ENCODE results near the gene SHE. TPM values are rescaled to one million over a fixed set of nuclear protein-coding genes. Genes with fewer than 3 reads are reported as not detected.
A peak's percentile ranks its signal among the peaks of the same experiment; 100 is the strongest.
"Not testable (repeated sequence)": the region's sequence is repeated elsewhere in the genome, so short reads cannot be mapped to it uniquely, and the experiment has no call there.

The SHE gene
- total and polyA plus RNA-seq, 7 donors, result 1.6 to 10.2 (median 5.7) TPM

- no peaks in the 10 kb centered on the region for H3K4me1 ChIP-seq
- TF ChIP-seq POLR2AphosphoS5 (IDR thresholded peaks at IDR 0.05) (no peak), EP300 (IDR thresholded peaks at IDR 0.05) (no peak), POLR2A (IDR thresholded peaks at IDR 0.05) (no peak), CTCF (IDR thresholded peaks at IDR 0.05) (no peak)
- WGBS, 2 donors, result 70 to 82% methylated on average over 9 of the region's 9 CpGs
- no peak overlapping the region for H3K27ac ChIP-seq
- no peak for DNase-seq
- H3K36me3 ChIP-seq, result no peaks in the 10 kb centered on the region
- no peak overlapping the region for H3K4me3 ChIP-seq
- intact Hi-C loops (cut with DNase I), result no loop called here
- H3K27me3 ChIP-seq, result peaks cover 0 to 7% (median 0%) of the 10 kb centered on the region in 3 donors
- no peaks in the 10 kb centered on the region for H3K9me3 ChIP-seq
Observed at GRCh38 chr1:154539486-154540483, 37.6 kb upstream of the SHE start.

DNA sequence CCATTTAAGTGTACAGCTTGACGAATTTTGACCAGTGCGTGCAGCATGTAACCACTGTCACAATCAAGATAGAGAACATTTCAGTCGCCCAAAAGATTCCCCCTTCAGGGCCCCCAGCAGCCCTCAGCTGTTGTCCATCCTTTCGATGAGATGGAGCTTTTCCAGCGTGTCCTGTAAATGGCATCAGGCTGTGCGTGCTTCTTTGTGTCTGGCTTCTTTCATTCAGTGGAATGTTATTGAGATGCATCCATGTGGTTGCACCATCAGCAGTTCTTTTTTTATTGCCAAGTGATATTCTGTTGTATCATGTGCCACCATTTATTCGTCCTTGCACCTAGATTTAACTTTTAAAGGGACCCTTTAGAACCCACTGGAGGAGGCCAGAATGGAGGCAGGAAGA lies 34.4 kb upstream of the SHE start:
- no peak overlapping the region for H3K27ac ChIP-seq
- intact Hi-C loops (cut with DNase I), result no loop called here
- H3K4me3 ChIP-seq, result no peak overlapping the region
- 83 to 85% methylated on average over 7 of the region's 7 CpGs for WGBS, 2 donors
- TF ChIP-seq POLR2A (IDR thresholded peaks at IDR 0.05) (no peak), POLR2AphosphoS5 (IDR thresholded peaks at IDR 0.05) (peak in 1 of 4 donors; percentile 71), EP300 (IDR thresholded peaks at IDR 0.05) (peak in 1 of 4 donors; percentile 46), CTCF (IDR thresholded peaks at IDR 0.05) (no peak)
- no peak for DNase-seq
- H3K4me1 ChIP-seq, result no peaks in the 10 kb centered on the region
- H3K36me3 ChIP-seq, result no peaks in the 10 kb centered on the region
- H3K9me3 ChIP-seq, result no peaks in the 10 kb centered on the region
- H3K27me3 ChIP-seq, result no peaks in the 10 kb centered on the region

GRCh38 chr1:154533952-154534844 lies 32.0 kb upstream of the SHE start:
- DNase-seq, result no peak
- Histone ChIP-seq H3K4me1 (no peaks in the 10 kb centered on the region), H3K27me3 (no peaks in the 10 kb centered on the region), H3K27ac (no peak overlapping the region), H3K4me3 (no peak overlapping the region), H3K36me3 (no peaks in the 10 kb centered on the region), H3K9me3 (no peaks in the 10 kb centered on the region)
- TF ChIP-seq CTCF (IDR thresholded peaks at IDR 0.05) (peak in 1 of 4 experiments; percentile 10), POLR2A (IDR thresholded peaks at IDR 0.05) (no peak)
- WGBS, 2 donors, result 46 to 68% methylated on average over 11 of the region's 11 CpGs
- intact Hi-C loops (cut with DNase I), result no loop called here

- WGBS, 2 donors, result 95 to 96% methylated on average over 13 of the region's 13 CpGs
- H3K27me3 ChIP-seq; H3K4me3 ChIP-seq; H3K4me1 ChIP-seq; H3K9me3 ChIP-seq; H3K27ac ChIP-seq; intact Hi-C loops (cut with DNase I); DNase-seq; H3K36me3 ChIP-seq: not testable (repeated sequence)
Observed at GRCh38 chr1:154531950-154532349, 29.7 kb upstream of the SHE start.

GRCh38 chr1:154529308-154529707 lies 27.1 kb upstream of the SHE start:
- Histone ChIP-seq H3K27ac (no peak overlapping the region), H3K27me3 (no peaks in the 10 kb centered on the region), H3K4me3 (no peak overlapping the region), H3K4me1 (no peaks in the 10 kb centered on the region), H3K36me3 (no peaks in the 10 kb centered on the region), H3K9me3 (no peaks in the 10 kb centered on the region)
- WGBS, 2 donors, result 93 to 96% methylated on average over 6 of the region's 6 CpGs
- TF ChIP-seq POLR2A (IDR thresholded peaks at IDR 0.05) (no peak), EP300 (IDR thresholded peaks at IDR 0.05) (no peak), POLR2AphosphoS5 (IDR thresholded peaks at IDR 0.05) (no peak), CTCF (IDR thresholded peaks at IDR 0.05) (no peak)
- DNase-seq, result no peak
- intact Hi-C loops (cut with DNase I), result no loop called here

All from sigmoid colon (tissue), 7 donors.